Measurements from ENCODE around the gene CYSTM1.

GRCh38 chr5:140185409-140185808 lies 10.4 kb downstream of the CYSTM1 start:
- TF ChIP-seq POLR2A (IDR thresholded peaks at IDR 0.05) = no peak
- no peak for TF ChIP-seq CTCF (IDR thresholded peaks at IDR 0.05)
- TF ChIP-seq POLR2AphosphoS5 (IDR thresholded peaks at IDR 0.05; ENCODE audit: insufficient read depth in 1 of 2, low read depth in 1 of 2) = no peak
